HG03280 (cell line): ENCODE measurements around the gene TCAP.

Experiments used
- ATAC-seq: cut with Tn5 transposase; IDR thresholded peaks from one replicate; pipeline ENCODE4 v1.9.1; 2021; ENCODE audit warnings: mild to moderate bottlenecking, moderate library complexity; ENCODE audit not compliant: unreplicated experiment

Gene TCAP, protein sequence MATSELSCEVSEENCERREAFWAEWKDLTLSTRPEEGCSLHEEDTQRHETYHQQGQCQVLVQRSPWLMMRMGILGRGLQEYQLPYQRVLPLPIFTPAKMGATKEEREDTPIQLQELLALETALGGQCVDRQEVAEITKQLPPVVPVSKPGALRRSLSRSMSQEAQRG

DNA sequence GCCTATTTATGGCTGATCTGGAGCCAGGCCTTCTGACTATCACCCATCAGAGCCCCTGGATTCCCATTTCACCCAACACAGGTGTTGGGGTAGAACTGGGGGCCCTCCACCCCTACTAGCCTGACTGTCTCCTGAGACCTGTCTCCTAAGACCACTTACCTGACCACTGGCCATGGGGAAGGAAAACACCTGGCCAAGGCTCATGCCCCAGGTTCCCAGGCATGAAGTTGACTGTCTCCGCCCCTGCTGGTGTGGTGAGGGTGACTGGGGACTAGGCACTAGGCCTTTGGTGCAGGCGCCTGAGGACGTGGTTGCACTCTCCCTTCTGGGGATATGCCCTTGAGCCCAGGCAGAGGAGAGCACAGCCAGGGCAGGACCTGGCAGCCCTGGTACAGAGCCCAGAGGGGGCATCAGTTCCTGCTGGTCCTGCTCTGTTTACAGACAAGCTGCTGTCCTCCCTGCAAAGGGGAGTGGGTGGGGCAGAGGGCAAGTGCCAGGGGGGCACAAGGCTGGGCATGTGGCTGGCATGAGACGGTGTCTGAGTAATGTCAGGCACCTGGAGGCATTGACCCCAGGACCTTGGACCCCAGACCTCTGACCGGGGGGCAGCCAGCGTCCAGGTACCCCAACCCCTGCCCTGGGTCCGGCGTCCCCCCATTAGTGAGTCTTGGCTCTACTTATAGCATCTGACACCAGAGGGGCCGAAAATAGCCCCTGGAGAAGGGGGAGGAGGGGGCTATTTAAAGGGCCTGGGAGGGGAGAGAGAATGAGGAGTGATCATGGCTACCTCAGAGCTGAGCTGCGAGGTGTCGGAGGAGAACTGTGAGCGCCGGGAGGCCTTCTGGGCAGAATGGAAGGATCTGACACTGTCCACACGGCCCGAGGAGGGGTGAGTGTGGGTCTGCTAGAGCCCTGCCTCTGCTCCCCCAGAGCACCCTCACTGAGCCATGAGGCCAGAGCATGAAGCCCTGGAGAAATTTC, at the start of gene TCAP:
Gene TCAP, plus strand, starts transcription at position 769 of the 981 bp plus-strand sequence. Its CDS starts 11 bp downstream, at position 780.
- ATAC-seq: no peak

DNA sequence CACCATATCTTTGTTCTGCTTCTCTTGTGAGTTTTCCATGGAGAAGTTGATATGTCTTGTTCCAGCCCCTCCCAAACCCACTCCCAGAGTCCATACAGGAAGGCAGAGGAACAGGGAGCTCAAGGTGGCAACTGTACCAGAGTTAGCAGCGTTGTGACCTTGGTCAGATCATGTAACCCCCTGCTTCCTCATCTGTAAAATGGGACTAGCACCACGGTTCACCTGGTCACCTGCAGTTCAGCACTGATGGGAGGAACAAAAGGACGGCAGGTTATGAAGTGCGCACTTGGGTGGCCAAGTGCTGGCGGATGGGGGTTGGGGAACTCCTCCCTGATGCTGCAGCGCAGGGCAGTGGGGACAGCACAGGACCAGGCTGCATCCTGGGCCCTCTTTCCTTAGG, 49.7 kb upstream of the TCAP start:
- no peak for ATAC-seq

DNA sequence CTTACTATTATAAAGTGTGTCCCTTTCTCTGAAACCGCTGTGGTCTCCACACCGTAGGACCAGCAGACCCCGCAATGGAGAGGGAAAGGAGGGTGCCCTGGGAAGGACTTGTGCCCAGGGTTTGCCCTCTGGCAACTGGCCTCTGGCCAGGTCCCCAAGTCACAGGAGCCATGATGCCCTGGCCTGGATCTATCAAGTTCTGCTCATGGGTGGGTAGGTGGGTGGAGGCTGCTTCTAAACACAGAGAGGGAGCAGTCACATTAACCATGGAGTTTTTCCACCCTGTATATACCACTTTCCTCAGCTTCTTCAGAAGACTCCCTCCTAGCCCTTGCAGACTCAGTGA, 48.1 kb upstream of the TCAP start:
- ATAC-seq: no peak

DNA sequence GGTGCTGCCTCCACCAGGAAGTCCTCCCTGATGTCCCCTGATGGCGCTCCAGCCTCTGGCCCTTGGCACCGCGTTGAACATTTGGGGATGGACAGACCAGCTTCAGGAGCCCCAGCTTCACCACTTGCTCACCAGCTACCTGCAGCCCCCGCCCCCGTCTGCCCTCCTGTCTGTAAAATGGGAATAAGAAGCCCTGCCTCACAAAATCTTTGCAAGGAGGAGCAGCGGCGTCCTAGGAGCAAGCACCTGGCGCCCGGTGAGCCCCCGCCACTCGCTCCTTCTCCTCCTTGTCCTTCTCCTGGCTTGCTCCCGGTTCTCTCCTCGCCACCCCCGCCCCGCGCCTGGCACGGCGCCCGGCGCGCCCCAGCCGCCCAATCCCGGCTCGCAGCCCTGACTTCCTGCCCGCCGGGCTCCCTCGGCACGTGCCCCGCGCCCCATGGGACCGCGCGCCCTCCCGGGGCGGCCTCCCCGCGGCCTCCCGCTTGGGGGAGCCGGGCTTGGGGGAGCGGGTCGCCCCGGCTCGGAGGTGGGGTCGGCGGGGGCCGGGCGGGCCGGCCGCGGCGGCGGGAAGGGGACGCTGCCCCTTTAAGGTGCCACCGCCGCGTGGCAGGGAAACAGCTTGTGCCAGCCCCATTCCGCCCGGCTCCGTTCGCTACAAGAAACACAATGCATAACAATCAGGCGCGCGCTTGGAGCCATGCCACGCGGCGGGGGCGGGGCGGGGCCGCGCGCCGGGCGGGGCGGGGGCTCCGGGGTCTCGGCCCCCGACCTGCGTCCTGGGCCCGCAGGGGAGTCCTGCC, 47.5 kb upstream of the TCAP start:
- no peak for ATAC-seq

DNA sequence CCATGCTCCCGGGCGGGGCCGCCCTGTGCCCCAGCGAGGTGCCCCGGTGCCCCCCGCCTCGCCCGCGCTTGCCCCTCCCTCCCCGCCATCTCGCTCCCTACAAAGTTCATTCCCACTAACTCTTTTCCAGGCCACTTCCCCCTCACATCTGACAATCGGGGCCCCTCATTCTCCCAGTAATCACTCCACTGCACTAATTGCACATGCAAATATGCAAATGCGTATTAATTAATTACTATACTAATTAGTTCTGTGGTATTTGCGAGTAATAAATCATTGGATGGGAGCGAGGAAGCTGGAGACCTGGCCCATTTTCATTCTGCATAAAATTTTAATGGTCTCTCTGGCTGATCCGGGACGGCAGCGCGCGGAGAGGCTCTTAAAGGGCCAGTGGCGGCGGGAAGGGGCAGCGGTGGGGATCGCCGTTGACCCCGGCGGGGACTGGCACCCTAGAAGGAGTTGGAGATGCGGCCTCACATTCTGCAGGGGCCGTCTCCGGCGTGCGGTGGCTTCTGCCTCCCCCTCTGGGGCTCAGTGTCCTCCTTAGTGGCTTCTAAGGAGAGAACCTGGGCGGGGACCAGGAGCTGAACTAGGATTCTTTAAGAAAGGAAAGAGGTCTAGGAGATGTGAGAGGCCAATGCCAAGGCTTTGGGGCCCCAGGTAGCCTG, 46.8 kb upstream of the TCAP start:
- ATAC-seq: no peak

DNA sequence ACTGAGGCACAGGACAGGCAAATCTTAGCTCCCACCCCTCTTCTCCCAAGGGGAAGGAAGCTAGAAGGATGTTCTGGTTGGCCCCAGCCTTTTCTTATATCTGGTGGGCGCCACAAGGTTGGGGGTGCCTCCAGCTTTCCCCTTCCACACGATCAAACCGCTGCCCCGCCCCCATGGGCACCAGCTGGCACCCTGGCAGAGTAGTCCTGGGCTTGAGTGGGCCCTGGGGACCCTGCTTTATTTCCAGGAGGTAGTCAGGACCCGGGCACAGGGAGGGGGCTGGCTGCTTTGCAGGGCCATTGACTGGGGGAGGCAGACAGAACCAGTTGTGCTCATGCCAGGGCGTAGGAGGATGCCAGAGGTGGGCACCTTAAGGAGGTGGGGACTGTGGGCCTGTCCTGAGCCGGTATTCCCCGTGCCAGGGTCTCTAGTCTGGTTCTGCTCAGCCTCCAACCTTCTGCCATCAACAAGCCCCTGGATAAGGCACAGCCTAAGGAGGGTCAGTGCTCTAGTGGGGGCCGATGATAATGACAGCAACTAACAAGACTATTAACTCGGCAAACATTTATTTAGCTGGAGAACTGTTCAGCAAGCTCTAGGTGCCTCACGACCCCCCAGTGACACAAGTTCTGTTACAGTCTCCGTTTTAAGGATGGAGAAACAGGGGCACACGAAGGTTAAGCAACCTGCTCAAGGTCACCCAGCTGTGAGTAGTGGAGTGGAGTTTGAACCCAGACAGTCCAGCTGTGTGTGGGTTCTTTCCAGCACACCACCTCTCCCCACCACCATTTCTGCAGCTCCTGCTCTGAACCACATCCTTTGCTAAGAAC, 46.0 kb upstream of the TCAP start:
- no peak for ATAC-seq

DNA sequence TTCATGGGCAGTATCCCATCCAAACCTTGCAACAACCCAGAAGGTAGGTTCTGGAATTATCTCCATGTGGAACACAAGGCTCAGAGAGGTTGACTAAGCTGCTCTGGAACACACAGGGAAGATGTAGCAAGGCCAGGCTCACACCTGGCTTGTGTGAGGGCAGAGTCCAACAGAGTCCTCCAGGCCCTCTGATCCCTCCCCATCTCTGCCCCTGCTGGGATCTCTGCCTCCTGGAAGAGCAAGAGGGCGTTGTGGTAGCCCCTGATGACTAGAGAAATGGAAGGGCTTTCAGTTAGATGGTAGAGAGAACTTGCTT, 45.4 kb upstream of the TCAP start:
- no peak for ATAC-seq

DNA sequence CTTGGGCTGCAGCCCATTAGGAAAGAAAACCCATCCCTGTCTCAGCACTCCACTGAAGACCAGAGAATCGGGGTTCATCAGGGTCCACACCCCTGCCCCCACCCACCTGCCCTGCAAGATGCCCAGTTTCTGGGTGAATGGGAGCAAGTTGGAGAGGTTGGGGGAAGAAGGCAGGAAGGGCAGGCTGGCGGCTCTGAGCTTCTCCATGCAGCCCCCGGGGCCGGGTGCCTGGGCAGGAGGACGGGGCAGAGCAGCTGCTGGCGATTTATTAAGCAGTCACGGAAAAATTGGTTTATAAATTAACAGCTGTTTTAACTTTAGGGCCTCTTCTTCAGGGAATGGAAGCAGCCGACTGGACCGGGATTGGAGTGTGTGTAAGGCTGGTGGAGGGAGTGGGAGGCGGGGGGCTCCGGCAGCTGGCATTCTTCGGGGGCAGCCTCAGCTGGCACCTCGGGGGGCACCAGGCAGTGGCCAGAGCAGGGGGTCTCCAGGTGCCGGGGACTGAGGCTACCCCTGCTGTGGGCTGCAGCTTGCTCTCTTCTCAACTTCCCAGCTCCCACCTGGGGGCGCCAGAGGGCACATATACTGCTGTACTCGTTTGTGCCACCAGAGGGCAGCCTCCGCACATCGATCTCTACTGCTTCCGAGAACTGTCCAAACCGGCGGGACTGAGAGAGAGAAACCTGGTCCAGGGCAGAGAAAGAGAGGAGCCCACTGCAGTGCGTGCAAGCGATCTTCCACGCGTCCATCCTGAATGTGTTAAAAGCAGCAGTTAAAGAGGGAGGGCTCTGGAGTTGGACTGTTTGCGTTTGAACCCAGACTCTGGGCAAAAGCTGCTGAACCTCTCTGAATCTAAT, 43.4 kb upstream of the TCAP start:
- peak; percentile 71 for ATAC-seq

DNA sequence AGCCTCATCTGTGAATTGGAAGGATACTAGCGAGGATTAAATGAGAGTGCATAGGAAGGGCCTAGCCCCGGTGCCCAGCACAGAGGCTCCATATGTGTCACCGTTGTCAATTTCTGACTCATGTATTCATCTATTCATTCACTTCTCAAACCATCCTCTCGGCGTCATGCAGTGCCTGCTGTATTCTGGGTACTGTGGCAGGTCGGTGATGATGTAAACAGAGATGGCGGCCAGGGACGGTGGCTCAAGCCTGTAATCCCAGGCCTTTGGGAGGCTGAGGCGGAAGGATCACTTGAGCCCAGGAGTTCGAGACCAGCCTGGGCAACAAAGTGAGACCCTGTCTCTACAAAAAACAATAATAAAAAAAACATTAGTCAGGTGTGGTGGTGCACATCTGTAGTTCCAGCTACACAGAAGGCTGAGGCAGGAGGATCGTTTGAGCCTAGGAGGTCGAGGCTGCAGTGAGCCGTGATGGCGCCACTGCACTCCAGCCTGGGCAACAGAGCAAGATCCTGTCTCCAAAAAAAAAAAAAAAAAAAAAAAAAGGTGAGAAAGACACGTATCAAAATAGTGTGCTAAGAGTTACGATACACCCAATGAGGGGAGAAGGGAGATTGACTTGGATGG, 42.7 kb upstream of the TCAP start:
- ATAC-seq: peak; percentile 45

DNA sequence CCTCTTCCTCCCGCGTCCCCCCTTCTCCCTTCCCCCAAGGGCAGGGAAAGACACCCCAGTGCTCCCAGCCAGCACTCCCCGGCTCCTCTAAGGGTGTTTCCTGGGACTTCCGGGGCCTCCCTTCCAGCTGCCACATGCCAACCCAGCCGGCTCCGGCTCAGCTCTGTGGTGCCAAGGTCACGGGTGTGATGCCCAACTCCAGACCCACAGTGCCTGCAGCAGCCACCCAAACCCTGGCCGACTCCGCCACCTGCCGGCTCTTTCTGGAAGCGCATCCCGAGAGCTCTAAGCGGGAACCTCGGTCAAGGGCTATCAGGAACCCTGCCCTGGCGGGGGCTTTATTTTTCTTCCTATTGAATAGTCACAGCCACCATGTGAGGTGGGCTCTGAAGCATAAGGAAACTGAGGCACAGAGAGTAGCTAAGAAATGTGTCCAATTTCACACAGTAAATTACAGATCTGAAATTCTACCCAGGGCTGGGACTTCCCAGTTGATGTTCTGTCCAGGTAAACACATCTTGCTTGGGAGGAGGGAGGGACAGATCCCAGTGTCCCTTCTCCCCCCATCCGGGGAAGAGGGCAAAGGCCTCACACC, 41.7 kb upstream of the TCAP start:
- no peak for ATAC-seq

DNA sequence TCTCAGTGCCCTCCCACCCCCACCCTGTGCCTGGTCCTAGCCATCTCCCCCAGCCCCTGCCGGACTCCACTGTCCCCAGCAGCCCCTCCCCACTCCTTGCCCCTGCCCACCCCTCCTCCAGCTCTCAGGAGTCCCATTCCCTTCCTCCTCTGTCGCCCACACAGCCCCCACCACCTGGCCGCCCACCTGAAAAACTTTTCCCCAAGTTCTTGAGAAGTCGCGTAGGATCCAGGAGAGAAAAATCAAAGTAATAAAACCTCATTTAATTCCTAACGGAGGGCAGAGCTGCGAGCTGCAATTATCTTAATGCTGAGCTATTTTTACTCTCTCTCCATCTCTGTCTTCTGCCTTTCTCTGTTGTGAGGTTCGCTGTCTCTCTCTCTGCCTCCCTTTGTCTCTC, 40.8 kb upstream of the TCAP start:
- no peak for ATAC-seq

DNA sequence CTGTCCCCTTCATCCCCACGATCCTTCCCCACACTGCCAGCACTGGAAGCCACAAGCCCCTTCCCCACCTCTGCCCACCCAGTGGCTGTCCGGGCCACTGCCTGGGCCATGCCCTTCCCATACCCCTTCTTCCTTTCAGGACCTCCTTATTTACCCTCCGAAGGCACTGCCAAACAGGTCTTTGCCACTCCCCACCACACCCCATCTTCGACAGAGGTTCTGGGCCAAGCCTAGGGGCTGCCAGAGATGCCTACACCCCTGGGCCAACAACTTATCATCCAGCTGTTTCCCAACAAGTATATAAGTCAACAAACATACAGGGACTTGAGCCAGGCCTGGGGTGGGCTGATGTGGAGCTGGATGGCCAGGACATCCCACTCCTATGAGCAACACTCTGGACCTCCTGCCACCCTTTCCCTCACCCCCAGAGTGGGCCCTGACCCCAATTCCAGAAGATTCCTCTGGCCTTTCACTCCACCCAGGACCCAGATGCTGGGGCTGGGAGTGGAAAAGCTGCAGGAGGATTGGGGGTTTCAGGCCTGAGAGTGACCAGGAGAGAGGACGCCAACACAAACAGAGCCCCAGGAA, 39.9 kb upstream of the TCAP start:
- ATAC-seq: no peak

DNA sequence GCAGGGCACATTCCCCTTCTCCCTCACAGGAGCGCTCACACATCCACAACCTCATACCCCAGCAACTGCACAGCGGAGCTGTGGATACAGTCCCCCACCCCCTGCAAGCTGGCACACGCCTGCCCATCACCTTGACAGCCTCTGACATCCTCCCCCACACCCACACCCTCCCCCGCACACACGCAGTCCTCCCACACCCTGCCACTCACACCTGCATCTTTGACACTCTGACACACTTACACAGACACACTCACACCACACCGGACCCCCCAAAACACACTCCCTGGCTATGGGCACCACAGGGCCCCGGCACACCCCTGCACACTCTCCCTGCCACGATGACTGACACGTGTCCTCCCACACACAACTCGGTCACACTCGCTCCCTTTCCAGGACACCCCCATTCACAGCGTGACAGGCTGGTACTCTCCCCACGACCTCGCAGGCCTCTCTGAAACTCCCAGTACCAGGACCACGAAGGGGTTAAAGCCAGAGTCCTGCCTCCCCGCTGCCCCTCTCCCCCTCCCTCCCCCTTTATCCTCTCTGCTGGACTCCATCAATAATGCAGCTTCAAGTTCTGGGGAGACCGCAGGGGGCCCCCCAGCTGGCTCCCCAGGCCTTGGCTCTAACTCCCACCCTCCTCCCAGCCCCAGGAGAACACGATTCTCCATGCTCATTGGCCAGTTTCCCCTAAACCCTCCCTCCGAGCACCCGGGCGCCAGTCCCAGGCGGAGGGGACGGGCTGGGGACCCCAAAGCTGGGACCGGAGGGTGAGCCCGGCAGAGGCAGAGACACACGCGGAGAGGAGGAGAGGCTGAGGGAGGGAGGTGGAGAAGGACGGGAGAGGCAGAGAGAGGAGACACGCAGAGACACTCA, 38.7 kb upstream of the TCAP start, which contains the start of gene PPP1R1B:
Gene PPP1R1B, plus strand, starts transcription at position 782 of the 876 bp plus-strand sequence. CDS start 441 bp downstream, outside the sequence.
- no peak for ATAC-seq

DNA sequence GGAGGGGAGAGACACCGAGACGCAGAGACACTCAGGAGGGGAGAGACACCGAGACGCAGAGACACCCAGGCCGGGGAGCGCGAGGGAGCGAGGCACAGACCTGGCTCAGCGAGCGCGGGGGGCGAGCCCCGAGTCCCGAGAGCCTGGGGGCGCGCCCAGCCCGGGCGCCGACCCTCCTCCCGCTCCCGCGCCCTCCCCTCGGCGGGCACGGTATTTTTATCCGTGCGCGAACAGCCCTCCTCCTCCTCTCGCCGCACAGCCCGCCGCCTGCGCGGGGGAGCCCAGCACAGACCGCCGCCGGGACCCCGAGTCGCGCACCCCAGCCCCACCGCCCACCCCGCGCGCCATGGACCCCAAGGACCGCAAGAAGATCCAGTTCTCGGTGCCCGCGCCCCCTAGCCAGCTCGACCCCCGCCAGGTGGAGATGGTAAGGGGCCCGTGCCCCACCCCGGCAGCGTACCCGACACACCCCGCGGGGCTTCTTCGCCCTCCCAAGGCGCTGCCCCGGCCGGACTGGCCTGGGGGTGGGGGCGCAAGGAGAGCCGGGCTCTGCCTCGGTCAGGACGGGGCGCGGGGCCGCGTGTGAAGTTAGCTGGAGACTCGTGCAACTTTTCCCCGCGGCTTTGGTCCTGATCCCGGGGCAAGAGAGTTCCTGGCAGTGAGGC, 38.0 kb upstream of the TCAP start:
- ATAC-seq: no peak

DNA sequence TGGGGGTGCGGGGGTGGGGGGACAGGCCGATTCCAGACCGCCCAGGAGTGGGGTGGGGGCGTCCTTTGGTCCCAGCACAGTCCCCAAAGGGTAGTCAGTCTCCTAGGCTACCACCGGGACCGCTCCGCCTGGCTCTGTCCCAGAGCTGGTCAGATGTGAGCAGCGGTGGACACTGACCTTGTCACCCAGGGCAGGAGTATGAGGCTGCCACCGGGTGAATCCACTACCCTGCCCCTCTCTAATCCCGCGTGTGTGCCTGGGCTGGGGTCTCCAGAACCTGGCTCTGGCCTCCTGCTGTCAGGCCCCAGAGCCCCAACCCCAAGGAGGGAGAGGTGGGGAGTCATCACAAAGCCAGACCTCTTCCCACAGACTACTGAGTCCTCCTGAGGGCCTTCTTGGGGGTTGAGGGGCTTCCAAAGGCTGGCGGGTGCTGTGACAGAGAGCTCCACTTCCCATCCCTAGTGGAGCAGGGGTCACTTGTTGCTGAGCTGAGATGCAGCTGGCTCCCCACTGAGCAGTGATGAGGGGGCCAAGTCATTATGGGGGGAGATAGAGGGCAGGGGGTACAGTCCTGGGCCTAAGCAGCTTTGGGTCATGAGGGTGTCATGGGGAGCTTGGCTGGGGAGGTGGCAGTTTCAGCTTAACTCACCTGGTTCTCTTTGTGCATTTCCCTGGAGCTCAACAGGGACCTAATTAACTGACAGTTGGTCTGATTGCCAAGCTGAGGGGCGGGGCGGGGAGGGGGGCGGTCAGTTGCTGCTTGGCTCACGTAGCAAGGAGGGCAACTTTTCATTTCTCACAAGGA, 37.2 kb upstream of the TCAP start:
- ATAC-seq: no peak
